Measurements from ENCODE around the gene PNPO.

Gene PNPO

GRCh38 chr17:47981462-47981861 lies 40.1 kb downstream of the PNPO start:
- Histone ChIP-seq H3K4me1 (ENCODE audit: control extremely low read depth in 1 of 4, control insufficient read depth in 4 of 4, insufficient read depth in 4 of 4, low read length in 3 of 4) (peaks cover 4 to 45% (median 41%) of the 10 kb centered on the region in 4 experiments), H3K27me3 (replicated peaks in 2 of 5; ENCODE audit: control insufficient read depth in 4 of 5, insufficient read depth in 5 of 5, low read length in 4 of 5) (peaks cover 0 to 3% (median 0%) of the 10 kb centered on the region in 5 experiments), H3K4me3 (ENCODE audit: control insufficient read depth in 1 of 7, extremely low read depth in 1 of 7, insufficient read depth in 4 of 7, low read depth in 2 of 7, low read length in 6 of 7) (peak overlapping the region in 1 of 7 experiments; percentile 25), H3K36me3 (ENCODE audit: control insufficient read depth in 4 of 4, insufficient read depth in 4 of 4, low read length in 3 of 4) (peaks cover 17 to 59% (median 31%) of the 10 kb centered on the region in 4 experiments), H3K9me3 (ENCODE audit: control extremely low read depth in 1 of 5, control insufficient read depth in 4 of 5, insufficient read depth in 2 of 5, low read depth in 1 of 5, low read length in 4 of 5) (no peaks in the 10 kb centered on the region), H3K27ac (ENCODE audit: insufficient read depth in 1 of 2, low read depth in 1 of 2, low read length in 2 of 2, poor library complexity in 1 of 2, severe bottlenecking in 2 of 2) (no peak overlapping the region)
- POLR2A ChIA-PET: interaction anchor here (1.0 kb wide), 1 partner anchor 31 kb away, joined by 3 read pairs; no protein-coding TSS in a partner anchor
- DNase-seq: peak; percentile 58 to 89 (median 83)
- WGBS (ENCODE audit: insufficient coverage): 2% methylated on average over 7 of the region's 9 CpGs
- CTCF ChIA-PET: interaction anchor here (1.2 to 29.2 kb wide), 6 partner anchors 12 to 99 kb away, joined by 3 to 511 read pairs (median 52); partner anchors contain the start of genes CDK5RAP3, PNPO and PRR15L

DNA sequence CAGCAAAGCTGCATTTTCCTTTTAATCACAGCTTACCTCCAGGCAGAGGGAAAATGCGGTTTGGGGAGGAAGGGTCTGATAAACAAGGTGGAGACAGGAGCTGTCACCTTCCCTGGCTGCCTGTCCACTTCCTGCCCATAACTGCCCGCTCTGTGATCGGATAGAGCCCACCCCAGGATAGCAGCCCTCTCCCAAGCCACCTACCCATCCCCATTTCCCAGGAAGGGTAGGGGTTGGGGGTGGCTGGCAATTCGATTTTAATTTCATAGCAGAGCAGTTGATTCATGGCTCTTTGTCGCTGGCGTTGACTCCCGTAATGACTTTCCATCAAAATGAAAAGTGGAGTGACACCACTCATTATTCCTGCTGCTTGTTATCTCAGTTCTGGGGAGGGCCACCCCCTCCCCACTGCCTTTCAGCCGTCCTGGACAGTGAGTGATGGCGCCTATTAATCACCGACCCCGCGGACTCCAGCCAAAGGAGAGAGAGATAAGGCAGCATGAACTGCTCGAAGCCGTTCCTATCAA lies 40.8 kb downstream of the PNPO start:
- WGBS (ENCODE audit: insufficient coverage): 73% methylated on average over 8 of the region's 14 CpGs
- ChIA-PET CTCF (interaction anchor here (1.3 to 29.2 kb wide), 4 partner anchors 17 to 56 kb away, joined by 3 to 511 read pairs (median 292); partner anchors contain the start of genes PNPO and PRR15L), POLR2A (interaction anchor here (1.0 kb wide), 1 partner anchor 30 kb away, joined by 3 read pairs; no protein-coding TSS in a partner anchor)
- Histone ChIP-seq H3K9me3 (ENCODE audit: control extremely low read depth in 1 of 5, control insufficient read depth in 4 of 5, insufficient read depth in 2 of 5, low read depth in 1 of 5, low read length in 4 of 5) (no peaks in the 10 kb centered on the region), H3K4me1 (ENCODE audit: control extremely low read depth in 1 of 4, control insufficient read depth in 4 of 4, insufficient read depth in 4 of 4, low read length in 3 of 4) (peaks cover 4 to 45% (median 41%) of the 10 kb centered on the region in 4 experiments), H3K27me3 (replicated peaks in 2 of 5; ENCODE audit: control insufficient read depth in 4 of 5, insufficient read depth in 5 of 5, low read length in 4 of 5) (peaks cover 0 to 8% (median 0%) of the 10 kb centered on the region in 5 experiments), H3K36me3 (ENCODE audit: control insufficient read depth in 4 of 4, insufficient read depth in 4 of 4, low read length in 3 of 4) (peaks cover 14 to 55% (median 29%) of the 10 kb centered on the region in 4 experiments), H3K27ac (ENCODE audit: insufficient read depth in 1 of 2, low read depth in 1 of 2, low read length in 2 of 2, poor library complexity in 1 of 2, severe bottlenecking in 2 of 2) (no peak overlapping the region), H3K4me3 (ENCODE audit: control insufficient read depth in 1 of 7, extremely low read depth in 1 of 7, insufficient read depth in 4 of 7, low read depth in 2 of 7, low read length in 6 of 7) (peak overlapping the region in 3 of 7 experiments; percentile 7 to 25 (median 14))
- DNase-seq: no peak

DNA sequence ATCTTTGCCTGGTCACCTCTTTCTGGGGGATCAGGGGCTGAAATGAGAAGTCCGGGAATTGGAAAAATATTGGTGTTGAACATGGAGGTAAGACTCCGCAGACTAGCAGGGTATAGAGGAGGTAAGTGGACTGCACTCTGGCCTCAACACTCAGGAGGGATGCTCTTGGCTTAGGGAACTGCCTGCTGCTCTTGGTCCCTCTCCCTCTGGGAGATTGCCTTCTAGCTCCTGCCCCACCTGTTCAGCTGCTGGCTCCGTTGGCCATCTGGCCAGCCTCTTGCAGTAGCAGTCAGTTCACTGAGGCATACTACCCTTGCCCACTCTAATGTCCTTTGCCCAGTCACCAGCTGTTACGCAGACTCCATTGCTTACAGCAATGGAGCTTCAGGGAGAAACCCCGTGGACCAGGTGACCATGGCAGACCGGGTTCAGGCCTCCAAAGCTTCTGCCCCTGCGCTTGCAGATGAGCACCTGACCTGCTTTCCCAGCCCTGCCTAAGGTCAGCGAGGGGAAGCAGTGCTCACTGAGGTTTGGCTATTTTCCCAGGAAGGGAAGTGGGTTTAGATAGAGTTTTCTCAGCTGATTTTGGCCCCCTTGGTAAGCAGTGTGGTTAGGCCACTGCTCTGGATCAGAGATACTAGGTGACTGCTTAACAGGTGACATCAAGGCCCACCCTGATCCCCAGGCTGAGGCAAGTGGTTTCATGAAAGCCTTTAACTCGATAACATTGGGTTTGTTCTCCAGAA lies 41.4 kb downstream of the PNPO start:
- Histone ChIP-seq H3K36me3 (ENCODE audit: control insufficient read depth in 4 of 4, insufficient read depth in 4 of 4, low read length in 3 of 4) (peaks cover 14 to 49% (median 27%) of the 10 kb centered on the region in 4 experiments), H3K4me1 (ENCODE audit: control extremely low read depth in 1 of 4, control insufficient read depth in 4 of 4, insufficient read depth in 4 of 4, low read length in 3 of 4) (peaks cover 4 to 45% (median 41%) of the 10 kb centered on the region in 4 experiments), H3K27me3 (replicated peaks in 2 of 5; ENCODE audit: control insufficient read depth in 4 of 5, insufficient read depth in 5 of 5, low read length in 4 of 5) (peaks cover 0 to 14% (median 0%) of the 10 kb centered on the region in 5 experiments), H3K4me3 (ENCODE audit: control insufficient read depth in 1 of 7, extremely low read depth in 1 of 7, insufficient read depth in 4 of 7, low read depth in 2 of 7, low read length in 6 of 7) (peak overlapping the region in 1 of 7 experiments; percentile 15), H3K9me3 (ENCODE audit: control extremely low read depth in 1 of 5, control insufficient read depth in 4 of 5, insufficient read depth in 2 of 5, low read depth in 1 of 5, low read length in 4 of 5) (no peaks in the 10 kb centered on the region), H3K27ac (ENCODE audit: insufficient read depth in 1 of 2, low read depth in 1 of 2, low read length in 2 of 2, poor library complexity in 1 of 2, severe bottlenecking in 2 of 2) (no peak overlapping the region)
- DNase-seq: no peak
- ChIA-PET POLR2A (interaction anchor here (0.6 to 1.1 kb wide), 3 partner anchors 20 to 564 kb away, joined by 3 read pairs; no protein-coding TSS in a partner anchor), CTCF (interaction anchor here (0.8 to 29.2 kb wide), 7 partner anchors 17 to 115 kb away, joined by 3 to 511 read pairs (median 7); partner anchors contain the start of genes PNPO and PRR15L)
- 51% methylated on average over 8 of the region's 9 CpGs for WGBS (ENCODE audit: insufficient coverage)

DNA sequence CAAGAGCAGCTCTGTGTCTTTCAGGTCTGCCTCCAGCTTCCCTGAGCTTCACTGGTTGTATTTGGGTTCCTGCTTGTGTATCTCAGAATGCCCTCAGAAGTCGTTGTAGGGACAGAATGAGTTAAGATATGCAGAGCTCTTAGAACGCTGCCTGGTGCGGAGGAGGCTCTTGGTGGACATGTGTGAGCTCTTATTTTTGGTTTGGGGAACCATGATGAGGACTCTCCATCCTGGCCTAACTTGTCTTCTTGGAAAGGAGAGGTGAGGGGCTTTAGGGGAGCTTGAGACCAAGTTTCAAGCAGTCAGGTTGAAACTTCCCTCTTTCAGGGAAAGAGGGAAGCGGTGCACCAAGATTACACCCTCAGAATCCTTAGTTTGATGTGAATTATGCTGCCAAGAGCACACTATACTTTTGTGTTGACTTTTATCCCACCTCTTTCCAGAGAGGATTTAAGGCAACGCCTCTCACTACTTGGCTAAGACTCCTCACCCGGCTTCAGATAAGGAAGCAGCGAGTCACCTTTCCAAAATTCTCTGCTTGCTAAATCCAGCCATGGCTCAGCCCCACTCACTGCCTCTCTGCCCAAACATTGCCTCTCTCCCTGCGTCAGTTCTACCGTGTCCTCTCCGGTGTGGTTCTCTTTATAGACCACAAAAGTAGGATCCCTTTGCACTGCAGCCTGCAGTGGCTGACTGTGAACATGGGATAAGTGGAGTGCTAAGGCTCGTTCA lies 42.3 kb downstream of the PNPO start:
- Histone ChIP-seq H3K27me3 (replicated peaks in 2 of 5; ENCODE audit: control insufficient read depth in 4 of 5, insufficient read depth in 5 of 5, low read length in 4 of 5) (peaks cover 0 to 17% (median 0%) of the 10 kb centered on the region in 5 experiments), H3K4me3 (ENCODE audit: control insufficient read depth in 1 of 7, extremely low read depth in 1 of 7, insufficient read depth in 4 of 7, low read depth in 2 of 7, low read length in 6 of 7) (peak overlapping the region in 1 of 7 experiments; percentile 15), H3K9me3 (ENCODE audit: control extremely low read depth in 1 of 5, control insufficient read depth in 4 of 5, insufficient read depth in 2 of 5, low read depth in 1 of 5, low read length in 4 of 5) (no peaks in the 10 kb centered on the region), H3K36me3 (ENCODE audit: control insufficient read depth in 4 of 4, insufficient read depth in 4 of 4, low read length in 3 of 4) (peaks cover 13 to 46% (median 24%) of the 10 kb centered on the region in 4 experiments), H3K4me1 (ENCODE audit: control extremely low read depth in 1 of 4, control insufficient read depth in 4 of 4, insufficient read depth in 4 of 4, low read length in 3 of 4) (peaks cover 4 to 45% (median 41%) of the 10 kb centered on the region in 4 experiments), H3K27ac (ENCODE audit: insufficient read depth in 1 of 2, low read depth in 1 of 2, low read length in 2 of 2, poor library complexity in 1 of 2, severe bottlenecking in 2 of 2) (no peak overlapping the region)
- 91% methylated on average over 9 of the region's 11 CpGs for WGBS (ENCODE audit: insufficient coverage)
- ChIA-PET POLR2A (interaction anchor here (0.5 to 1.1 kb wide), 4 partner anchors 19 to 563 kb away, joined by 3 read pairs; no protein-coding TSS in a partner anchor), CTCF (interaction anchor here (0.8 to 23.5 kb wide), 6 partner anchors 16 to 114 kb away, joined by 3 to 511 read pairs (median 5); no protein-coding TSS in a partner anchor)
- no peak for DNase-seq

DNA sequence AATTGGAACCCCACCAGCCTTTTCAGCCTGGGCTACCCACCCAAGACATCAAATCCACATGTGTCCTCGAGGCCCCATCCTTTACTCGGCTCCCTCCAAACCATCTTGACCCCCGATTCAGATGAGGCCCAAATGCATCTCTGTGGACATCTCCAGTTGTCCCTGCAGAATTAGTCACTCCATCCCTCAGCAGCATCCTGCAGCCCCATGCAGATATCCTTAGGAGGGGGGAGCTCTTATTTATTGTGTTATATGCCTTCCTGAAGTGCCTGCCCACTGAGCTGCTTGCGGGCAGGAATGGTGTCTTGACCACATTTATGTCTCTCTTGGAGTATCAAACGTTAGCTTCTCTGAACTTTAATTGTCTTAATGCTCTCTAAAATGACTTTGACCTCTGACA lies 45.1 kb downstream of the PNPO start:
- CTCF ChIA-PET: interaction anchor here (0.6 to 23.5 kb wide), 5 partner anchors 8 to 88 kb away, joined by 3 to 511 read pairs (median 6); no protein-coding TSS in a partner anchor

DNA sequence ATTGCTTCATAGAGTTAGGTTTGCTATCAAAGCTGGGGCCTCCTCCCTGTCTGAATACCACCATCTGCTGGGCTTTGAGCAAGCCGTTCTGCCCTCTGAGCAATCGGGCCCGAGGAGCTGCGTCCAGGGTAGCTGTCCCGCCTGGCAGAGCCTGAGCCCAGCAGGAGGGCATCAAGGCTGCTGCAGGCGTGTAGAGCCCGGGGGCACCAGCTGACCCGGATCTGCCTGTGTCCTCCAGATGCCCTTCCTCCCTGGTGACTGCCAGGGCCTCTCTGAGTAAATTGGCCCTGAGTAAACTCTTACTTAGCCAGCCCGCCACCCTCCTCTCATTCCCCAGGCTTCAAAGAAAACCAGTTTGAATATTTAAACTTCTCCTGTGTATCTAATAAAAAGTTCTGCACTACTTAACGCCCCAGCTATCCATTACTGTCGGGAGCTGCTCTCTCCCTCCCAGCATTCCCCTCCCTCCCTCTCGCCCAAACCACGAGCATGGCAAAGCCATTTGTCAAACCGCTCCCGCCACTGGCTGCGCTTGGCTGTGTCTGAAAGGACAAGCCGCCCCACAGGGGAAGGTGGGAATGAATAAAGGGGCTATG lies 46.0 kb downstream of the PNPO start:
- WGBS (ENCODE audit: insufficient coverage): 91% methylated on average over 9 of the region's 17 CpGs
- ChIA-PET POLR2A (interaction anchor here (1.4 kb wide), 1 partner anchor 30 kb away, joined by 3 read pairs; no protein-coding TSS in a partner anchor), CTCF (interaction anchor here (0.6 to 23.5 kb wide), 5 partner anchors 9 to 87 kb away, joined by 3 to 511 read pairs (median 6); no protein-coding TSS in a partner anchor)
- no peak for DNase-seq
- H3K4me3 ChIP-seq (ENCODE audit: control insufficient read depth in 1 of 7, extremely low read depth in 1 of 7, insufficient read depth in 4 of 7, low read depth in 2 of 7, low read length in 6 of 7): no peak overlapping the region
- no peak overlapping the region for H3K27ac ChIP-seq (ENCODE audit: insufficient read depth in 1 of 2, low read depth in 1 of 2, low read length in 2 of 2, poor library complexity in 1 of 2, severe bottlenecking in 2 of 2)
- H3K4me1 ChIP-seq (ENCODE audit: control extremely low read depth in 1 of 4, control insufficient read depth in 4 of 4, insufficient read depth in 4 of 4, low read length in 3 of 4): peaks cover 4 to 23% (median 21%) of the 10 kb centered on the region in 4 experiments
- peaks cover 0 to 17% (median 1%) of the 10 kb centered on the region in 4 experiments for H3K36me3 ChIP-seq (ENCODE audit: control insufficient read depth in 4 of 4, insufficient read depth in 4 of 4, low read length in 3 of 4)
- H3K27me3 ChIP-seq (replicated peaks in 2 of 5; ENCODE audit: control insufficient read depth in 4 of 5, insufficient read depth in 5 of 5, low read length in 4 of 5): peaks cover 0 to 22% (median 0%) of the 10 kb centered on the region in 5 experiments
- H3K9me3 ChIP-seq (ENCODE audit: control extremely low read depth in 1 of 5, control insufficient read depth in 4 of 5, insufficient read depth in 2 of 5, low read depth in 1 of 5, low read length in 4 of 5): no peaks in the 10 kb centered on the region

More for the DNA sequence above, 45.1 kb downstream of the PNPO start:
- 100% methylated on average over 3 of the region's 5 CpGs for WGBS (ENCODE audit: insufficient coverage)
- peaks cover 0 to 22% (median 3%) of the 10 kb centered on the region in 4 experiments for H3K36me3 ChIP-seq (ENCODE audit: control insufficient read depth in 4 of 4, insufficient read depth in 4 of 4, low read length in 3 of 4)
- H3K27me3 ChIP-seq (replicated peaks in 2 of 5; ENCODE audit: control insufficient read depth in 4 of 5, insufficient read depth in 5 of 5, low read length in 4 of 5): peaks cover 0 to 22% (median 0%) of the 10 kb centered on the region in 5 experiments
- DNase-seq: no peak
- peaks cover 4 to 31% (median 29%) of the 10 kb centered on the region in 4 experiments for H3K4me1 ChIP-seq (ENCODE audit: control extremely low read depth in 1 of 4, control insufficient read depth in 4 of 4, insufficient read depth in 4 of 4, low read length in 3 of 4)
- H3K27ac ChIP-seq (ENCODE audit: insufficient read depth in 1 of 2, low read depth in 1 of 2, low read length in 2 of 2, poor library complexity in 1 of 2, severe bottlenecking in 2 of 2): no peak overlapping the region
- H3K9me3 ChIP-seq (ENCODE audit: control extremely low read depth in 1 of 5, control insufficient read depth in 4 of 5, insufficient read depth in 2 of 5, low read depth in 1 of 5, low read length in 4 of 5): no peaks in the 10 kb centered on the region
- no peak overlapping the region for H3K4me3 ChIP-seq (ENCODE audit: control insufficient read depth in 1 of 7, extremely low read depth in 1 of 7, insufficient read depth in 4 of 7, low read depth in 2 of 7, low read length in 6 of 7)
- POLR2A ChIA-PET: interaction anchor here (1.4 kb wide), 1 partner anchor 31 kb away, joined by 3 read pairs; no protein-coding TSS in a partner anchor

All from common myeloid progenitor, CD34-positive (primary cell).